ENCODE results near the gene CLINT1. TPM values are rescaled to one million over a fixed set of nuclear protein-coding genes. Genes with fewer than 3 reads are reported as not detected.
A peak's percentile ranks its signal among the peaks of the same experiment; 100 is the strongest.
"Not testable (repeated sequence)": the region's sequence is repeated elsewhere in the genome, so short reads cannot be mapped to it uniquely, and the experiment has no call there.

The CLINT1 gene
- total RNA-seq, 1 donor from 2014 or later: 176 TPM

GRCh38 chr5:157862183-157862851 lies 3.4 kb upstream of the CLINT1 start:
- no peak for DNase-seq (ENCODE audit: low read depth)

- no peak for DNase-seq (ENCODE audit: low read depth)
These were observed 2.2 kb upstream of the CLINT1 start for GRCh38 chr5:157860898-157861890.

GRCh38 chr5:157859227-157859575 lies 256 bp upstream of the CLINT1 start:
- no peak for DNase-seq (ENCODE audit: low read depth)

- peak; percentile 71 for DNase-seq (ENCODE audit: low read depth)
These were observed 974 bp downstream of the CLINT1 start for GRCh38 chr5:157857816-157858526.

- DNase-seq (ENCODE audit: low read depth): peak; percentile 69
These were observed 3.4 kb downstream of the CLINT1 start for GRCh38 chr5:157855404-157855994.

- not testable (repeated sequence) for DNase-seq (ENCODE audit: low read depth)
These were observed 5.6 kb downstream of the CLINT1 start for GRCh38 chr5:157853365-157853764.

- DNase-seq (ENCODE audit: low read depth): peak; percentile 28
These were observed 12.9 kb downstream of the CLINT1 start for GRCh38 chr5:157845914-157846598.

- DNase-seq (ENCODE audit: low read depth): no peak
These were observed 16.2 kb downstream of the CLINT1 start for GRCh38 chr5:157842787-157843186.

- DNase-seq (ENCODE audit: low read depth): no peak
These were observed 16.8 kb downstream of the CLINT1 start for GRCh38 chr5:157842185-157842584.

GRCh38 chr5:157839157-157839795 lies 19.7 kb downstream of the CLINT1 start:
- no peak for DNase-seq (ENCODE audit: low read depth)

GRCh38 chr5:157836121-157836753 lies 22.7 kb downstream of the CLINT1 start:
- DNase-seq (ENCODE audit: low read depth): no peak

GRCh38 chr5:157835041-157835440 lies 23.9 kb downstream of the CLINT1 start:
- no peak for DNase-seq (ENCODE audit: low read depth)

GRCh38 chr5:157828944-157829639 lies 29.9 kb downstream of the CLINT1 start:
- no peak for DNase-seq (ENCODE audit: low read depth)

GRCh38 chr5:157828105-157828943 lies 30.6 kb downstream of the CLINT1 start:
- no peak for DNase-seq (ENCODE audit: low read depth)

GRCh38 chr5:157827423-157827822 lies 31.5 kb downstream of the CLINT1 start:
- no peak for DNase-seq (ENCODE audit: low read depth)

- DNase-seq (ENCODE audit: low read depth): no peak
These were observed 35.3 kb downstream of the CLINT1 start for GRCh38 chr5:157823655-157824054.

GRCh38 chr5:157821822-157822622 lies 36.9 kb downstream of the CLINT1 start:
- peak; percentile 49 for DNase-seq (ENCODE audit: low read depth)

GRCh38 chr5:157821405-157821804 lies 37.5 kb downstream of the CLINT1 start:
- no peak for DNase-seq (ENCODE audit: low read depth)
